WTC11 (cell line): Measurements from ENCODE around the gene P4HB. TPM values are rescaled to one million over a fixed set of nuclear protein-coding genes. Genes with fewer than 3 reads are reported as not detected.

Experiments used
- ATAC-seq: fragments of 200-7000 bp; cut with Tn5 transposase; 2 replicates; pipeline ENCODE4 v1.10.0; 2021; ENCODE audit warnings: mild to moderate bottlenecking, moderate library complexity
- CTCF ChIA-PET: fragments of 300-600 bp; sonication (Branson Sonifier 250); formaldehyde crosslinking; loops from one replicate; lab custom pipeline; 2021; ENCODE audit warnings: antibody characterized with exemption; lab: Charles Lee
- POLR2A ChIA-PET: fragments of 350-600 bp; sonication (Branson Sonifier 250); formaldehyde crosslinking; loops from one replicate; lab custom pipeline; 2021; ENCODE audit warnings: antibody characterized with exemption; lab: Charles Lee
- DNase-seq: peaks from one replicate; pipeline ENCODE4 v3.0.0; 2021; ENCODE audit warnings: low spot score
- H3K27ac Mint-ChIP-seq: 2 replicates; pipeline ENCODE4 v1.8.0; 2021; ENCODE audit warnings: mixed read lengths
- H3K27me3 Mint-ChIP-seq: 2 replicates; pipeline ENCODE4 v1.8.0; 2021; ENCODE audit warnings: low read depth, mild to moderate bottlenecking, moderate library complexity, mixed read lengths
- H3K36me3 Mint-ChIP-seq: 2 replicates; pipeline ENCODE4 v1.8.0; 2021; ENCODE audit warnings: mixed read lengths
- H3K4me1 Mint-ChIP-seq: 2 replicates; pipeline ENCODE4 v1.8.0; 2022; ENCODE audit warnings: mixed read lengths
- H3K4me3 Mint-ChIP-seq: 2 replicates; pipeline ENCODE4 v1.8.0; 2021; ENCODE audit warnings: mild to moderate bottlenecking, moderate library complexity, mixed read lengths
- H3K9me3 Mint-ChIP-seq: 2 replicates; pipeline ENCODE4 v1.8.0; 2021; ENCODE audit warnings: mixed read lengths
- CREB1 ChIP-seq: sonication (generic); formaldehyde crosslinking; IDR thresholded peaks from 2 replicates; pipeline ENCODE4 v1.8.0; 2023; ENCODE audit warnings: mild to moderate bottlenecking, missing genetic modification reagents
- ETV6 ChIP-seq: sonication (generic); formaldehyde crosslinking; IDR thresholded peaks from 2 replicates; pipeline ENCODE4 v1.8.1; 2022; ENCODE audit warnings: mild to moderate bottlenecking, missing genetic modification reagents
- NFATC4 ChIP-seq: fragments of 250-450 bp; sonication (Bioruptor Pico); IDR thresholded peaks from 2 replicates; pipeline ENCODE4 v1.9.0; 2021; ENCODE audit warnings: mild to moderate bottlenecking
- NR2C2 ChIP-seq: sonication (generic); formaldehyde crosslinking; IDR thresholded peaks from 2 replicates; pipeline ENCODE4 v1.8.0; 2022; ENCODE audit warnings: mild to moderate bottlenecking, missing genetic modification reagents
- PRRX2 ChIP-seq: fragments of 250-450 bp; sonication (Bioruptor Pico); IDR thresholded peaks from 2 replicates; pipeline ENCODE4 v1.8.0; 2021; ENCODE audit warnings: mild to moderate bottlenecking
- RELA ChIP-seq: sonication (generic); formaldehyde crosslinking; IDR thresholded peaks from 2 replicates; pipeline ENCODE4 v1.8.1; 2022; ENCODE audit warnings: missing genetic modification reagents, mild to moderate bottlenecking, borderline replicate concordance
- SOX15 ChIP-seq: fragments of 250-450 bp; sonication (Bioruptor Pico); IDR thresholded peaks from 2 replicates; pipeline ENCODE4 v1.9.0; 2021; ENCODE audit warnings: mild to moderate bottlenecking
- TCF7 ChIP-seq: sonication (generic); formaldehyde crosslinking; IDR thresholded peaks from 2 replicates; pipeline ENCODE4 v1.8.0; 2022; ENCODE audit warnings: mild to moderate bottlenecking, low read depth, missing genetic modification reagents, moderate library complexity
- ZNF138 ChIP-seq: sonication (generic); formaldehyde crosslinking; conservative IDR thresholded peaks from 2 replicates; pipeline ENCODE4 v1.8.1; 2022; ENCODE audit warnings: mild to moderate bottlenecking, moderate library complexity, missing genetic modification reagents
- ZNF263 ChIP-seq: sonication (generic); formaldehyde crosslinking; IDR thresholded peaks from 2 replicates; pipeline ENCODE4 v1.8.1; 2022; ENCODE audit warnings: low read depth, mild to moderate bottlenecking, moderate library complexity, missing genetic modification reagents
- total RNA-seq: library from RNA; stranded (reverse); gene quantifications from 3 replicates; pipeline ENCODE4 v1.2.3, GENCODE V29; 2021
- TF ChIP-seq, protein P1 (sequence below): sonication (generic); formaldehyde crosslinking; IDR thresholded peaks from 2 replicates; pipeline ENCODE4 v1.8.1; 2023; ENCODE audit warnings: mild to moderate bottlenecking, missing genetic modification reagents, moderate library complexity
- TF ChIP-seq, protein P2 (sequence below): sonication (generic); formaldehyde crosslinking; IDR thresholded peaks from 2 replicates; pipeline ENCODE4 v1.8.1; 2022; ENCODE audit warnings: mild to moderate bottlenecking, missing genetic modification reagents, moderate library complexity, borderline replicate concordance
- TF ChIP-seq, protein P3 (sequence below): fragments of 250-450 bp; sonication (Bioruptor Pico); IDR thresholded peaks from 2 replicates; pipeline ENCODE4 v2.1.2; 2022; ENCODE audit warnings: mild to moderate bottlenecking, moderate library complexity
- TF ChIP-seq, protein P4 (sequence below): sonication (generic); formaldehyde crosslinking; conservative IDR thresholded peaks from 2 replicates; pipeline ENCODE4 v1.8.1; 2023; ENCODE audit warnings: mild to moderate bottlenecking, low read depth, missing genetic modification reagents, moderate library complexity
- TF ChIP-seq, protein P5 (sequence below): sonication (generic); formaldehyde crosslinking; IDR thresholded peaks from 2 replicates; pipeline ENCODE4 v1.8.1; 2023; ENCODE audit warnings: mild to moderate bottlenecking, missing genetic modification reagents
- TF ChIP-seq, protein P6 (sequence below): fragments of 200-600 bp; IDR thresholded peaks from 2 replicates; pipeline ENCODE4 v1.8.0; 2022; ENCODE audit warnings: antibody characterized with exemption
- TF ChIP-seq, protein P7 (sequence below): sonication (generic); formaldehyde crosslinking; conservative IDR thresholded peaks from 2 replicates; pipeline ENCODE4 v1.8.1; 2022; ENCODE audit warnings: mild to moderate bottlenecking, missing genetic modification reagents

Gene P4HB
- total RNA-seq, 1 experiment from 2014 or later, result 380 TPM

DNA sequence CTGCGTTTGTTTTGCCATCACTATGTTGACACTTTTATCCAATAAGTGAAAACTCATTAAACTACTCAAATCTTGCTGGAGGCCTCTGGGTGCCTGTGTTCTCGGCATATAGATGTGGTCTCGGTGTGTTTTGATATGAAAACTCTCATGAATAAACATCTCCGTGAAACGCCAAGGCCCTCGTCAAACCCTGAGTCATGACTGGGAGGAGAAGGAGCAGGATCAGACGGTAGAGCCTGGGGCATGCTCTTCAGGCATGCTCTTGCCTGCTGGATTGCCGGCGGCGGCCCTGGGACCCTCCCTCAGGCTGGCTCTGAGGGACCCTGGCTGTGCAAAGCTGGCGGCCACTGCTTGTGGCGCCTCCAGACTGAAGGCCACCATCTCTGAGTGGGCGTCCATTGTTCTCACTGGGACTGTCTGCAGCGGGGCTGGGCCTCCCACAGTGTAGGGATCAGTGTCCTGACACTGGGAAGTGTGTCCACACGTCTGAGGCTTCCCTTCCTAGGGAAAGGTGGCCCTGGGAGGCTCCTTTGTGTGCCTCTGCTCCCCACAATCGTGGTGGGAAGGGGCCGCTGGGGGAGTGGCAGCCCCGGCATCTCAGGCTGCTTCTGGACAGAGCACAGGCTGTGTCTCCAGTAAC is 40.0 kb upstream of the P4HB start:
- no peak overlapping the region; the same call in 1 of the 2 replicates for H3K27ac Mint-ChIP-seq
- no peaks in the 10 kb centered on the region for H3K4me1 Mint-ChIP-seq
- H3K36me3 Mint-ChIP-seq, result peaks cover 21% of the 10 kb centered on the region
- CTCF ChIA-PET, result no interaction called here
- H3K9me3 Mint-ChIP-seq, result no peaks in the 10 kb centered on the region
- H3K27me3 Mint-ChIP-seq, result peaks cover 13% of the 10 kb centered on the region
- POLR2A ChIA-PET, result no interaction called here
- no peak overlapping the region for H3K4me3 Mint-ChIP-seq
- ATAC-seq, result no peak
- DNase-seq, result no peak
- TF ChIP-seq TCF7 (CRISPR knock-in tag), result no peak
- TF ChIP-seq, protein P1, sequence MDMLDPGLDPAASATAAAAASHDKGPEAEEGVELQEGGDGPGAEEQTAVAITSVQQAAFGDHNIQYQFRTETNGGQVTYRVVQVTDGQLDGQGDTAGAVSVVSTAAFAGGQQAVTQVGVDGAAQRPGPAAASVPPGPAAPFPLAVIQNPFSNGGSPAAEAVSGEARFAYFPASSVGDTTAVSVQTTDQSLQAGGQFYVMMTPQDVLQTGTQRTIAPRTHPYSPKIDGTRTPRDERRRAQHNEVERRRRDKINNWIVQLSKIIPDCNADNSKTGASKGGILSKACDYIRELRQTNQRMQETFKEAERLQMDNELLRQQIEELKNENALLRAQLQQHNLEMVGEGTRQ, result no peak
- TF ChIP-seq, protein P2, sequence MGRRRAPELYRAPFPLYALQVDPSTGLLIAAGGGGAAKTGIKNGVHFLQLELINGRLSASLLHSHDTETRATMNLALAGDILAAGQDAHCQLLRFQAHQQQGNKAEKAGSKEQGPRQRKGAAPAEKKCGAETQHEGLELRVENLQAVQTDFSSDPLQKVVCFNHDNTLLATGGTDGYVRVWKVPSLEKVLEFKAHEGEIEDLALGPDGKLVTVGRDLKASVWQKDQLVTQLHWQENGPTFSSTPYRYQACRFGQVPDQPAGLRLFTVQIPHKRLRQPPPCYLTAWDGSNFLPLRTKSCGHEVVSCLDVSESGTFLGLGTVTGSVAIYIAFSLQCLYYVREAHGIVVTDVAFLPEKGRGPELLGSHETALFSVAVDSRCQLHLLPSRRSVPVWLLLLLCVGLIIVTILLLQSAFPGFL (CRISPR knock-in tag), result no peak
- TF ChIP-seq, protein P3, sequence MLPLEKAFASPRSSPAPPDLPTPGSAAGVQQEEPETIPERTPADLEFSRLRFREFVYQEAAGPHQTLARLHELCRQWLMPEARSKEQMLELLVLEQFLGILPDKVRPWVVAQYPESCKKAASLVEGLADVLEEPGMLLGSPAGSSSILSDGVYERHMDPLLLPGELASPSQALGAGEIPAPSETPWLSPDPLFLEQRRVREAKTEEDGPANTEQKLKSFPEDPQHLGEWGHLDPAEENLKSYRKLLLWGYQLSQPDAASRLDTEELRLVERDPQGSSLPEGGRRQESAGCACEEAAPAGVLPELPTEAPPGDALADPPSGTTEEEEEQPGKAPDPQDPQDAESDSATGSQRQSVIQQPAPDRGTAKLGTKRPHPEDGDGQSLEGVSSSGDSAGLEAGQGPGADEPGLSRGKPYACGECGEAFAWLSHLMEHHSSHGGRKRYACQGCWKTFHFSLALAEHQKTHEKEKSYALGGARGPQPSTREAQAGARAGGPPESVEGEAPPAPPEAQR (CRISPR knock-in tag), result no peak
- no peak for TF ChIP-seq PRRX2 (CRISPR knock-in tag)
- no peak for TF ChIP-seq RELA
- TF ChIP-seq CREB1 (CRISPR knock-in tag), result no peak
- no peak for TF ChIP-seq ETV6 (CRISPR knock-in tag)
- TF ChIP-seq ZNF263 (CRISPR knock-in tag), result no peak
- TF ChIP-seq NR2C2 (CRISPR knock-in tag), result no peak
- TF ChIP-seq NFATC4 (CRISPR knock-in tag), result no peak
- TF ChIP-seq, protein P4, sequence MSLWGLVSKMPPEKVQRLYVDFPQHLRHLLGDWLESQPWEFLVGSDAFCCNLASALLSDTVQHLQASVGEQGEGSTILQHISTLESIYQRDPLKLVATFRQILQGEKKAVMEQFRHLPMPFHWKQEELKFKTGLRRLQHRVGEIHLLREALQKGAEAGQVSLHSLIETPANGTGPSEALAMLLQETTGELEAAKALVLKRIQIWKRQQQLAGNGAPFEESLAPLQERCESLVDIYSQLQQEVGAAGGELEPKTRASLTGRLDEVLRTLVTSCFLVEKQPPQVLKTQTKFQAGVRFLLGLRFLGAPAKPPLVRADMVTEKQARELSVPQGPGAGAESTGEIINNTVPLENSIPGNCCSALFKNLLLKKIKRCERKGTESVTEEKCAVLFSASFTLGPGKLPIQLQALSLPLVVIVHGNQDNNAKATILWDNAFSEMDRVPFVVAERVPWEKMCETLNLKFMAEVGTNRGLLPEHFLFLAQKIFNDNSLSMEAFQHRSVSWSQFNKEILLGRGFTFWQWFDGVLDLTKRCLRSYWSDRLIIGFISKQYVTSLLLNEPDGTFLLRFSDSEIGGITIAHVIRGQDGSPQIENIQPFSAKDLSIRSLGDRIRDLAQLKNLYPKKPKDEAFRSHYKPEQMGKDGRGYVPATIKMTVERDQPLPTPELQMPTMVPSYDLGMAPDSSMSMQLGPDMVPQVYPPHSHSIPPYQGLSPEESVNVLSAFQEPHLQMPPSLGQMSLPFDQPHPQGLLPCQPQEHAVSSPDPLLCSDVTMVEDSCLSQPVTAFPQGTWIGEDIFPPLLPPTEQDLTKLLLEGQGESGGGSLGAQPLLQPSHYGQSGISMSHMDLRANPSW, result no peak
- TF ChIP-seq, protein P5, sequence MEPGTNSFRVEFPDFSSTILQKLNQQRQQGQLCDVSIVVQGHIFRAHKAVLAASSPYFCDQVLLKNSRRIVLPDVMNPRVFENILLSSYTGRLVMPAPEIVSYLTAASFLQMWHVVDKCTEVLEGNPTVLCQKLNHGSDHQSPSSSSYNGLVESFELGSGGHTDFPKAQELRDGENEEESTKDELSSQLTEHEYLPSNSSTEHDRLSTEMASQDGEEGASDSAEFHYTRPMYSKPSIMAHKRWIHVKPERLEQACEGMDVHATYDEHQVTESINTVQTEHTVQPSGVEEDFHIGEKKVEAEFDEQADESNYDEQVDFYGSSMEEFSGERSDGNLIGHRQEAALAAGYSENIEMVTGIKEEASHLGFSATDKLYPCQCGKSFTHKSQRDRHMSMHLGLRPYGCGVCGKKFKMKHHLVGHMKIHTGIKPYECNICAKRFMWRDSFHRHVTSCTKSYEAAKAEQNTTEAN (CRISPR knock-in tag), result no peak
- TF ChIP-seq ZNF138 (CRISPR knock-in tag), result no peak
- TF ChIP-seq, protein P6, sequence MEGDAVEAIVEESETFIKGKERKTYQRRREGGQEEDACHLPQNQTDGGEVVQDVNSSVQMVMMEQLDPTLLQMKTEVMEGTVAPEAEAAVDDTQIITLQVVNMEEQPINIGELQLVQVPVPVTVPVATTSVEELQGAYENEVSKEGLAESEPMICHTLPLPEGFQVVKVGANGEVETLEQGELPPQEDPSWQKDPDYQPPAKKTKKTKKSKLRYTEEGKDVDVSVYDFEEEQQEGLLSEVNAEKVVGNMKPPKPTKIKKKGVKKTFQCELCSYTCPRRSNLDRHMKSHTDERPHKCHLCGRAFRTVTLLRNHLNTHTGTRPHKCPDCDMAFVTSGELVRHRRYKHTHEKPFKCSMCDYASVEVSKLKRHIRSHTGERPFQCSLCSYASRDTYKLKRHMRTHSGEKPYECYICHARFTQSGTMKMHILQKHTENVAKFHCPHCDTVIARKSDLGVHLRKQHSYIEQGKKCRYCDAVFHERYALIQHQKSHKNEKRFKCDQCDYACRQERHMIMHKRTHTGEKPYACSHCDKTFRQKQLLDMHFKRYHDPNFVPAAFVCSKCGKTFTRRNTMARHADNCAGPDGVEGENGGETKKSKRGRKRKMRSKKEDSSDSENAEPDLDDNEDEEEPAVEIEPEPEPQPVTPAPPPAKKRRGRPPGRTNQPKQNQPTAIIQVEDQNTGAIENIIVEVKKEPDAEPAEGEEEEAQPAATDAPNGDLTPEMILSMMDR, result no peak
- no peak for TF ChIP-seq SOX15
- TF ChIP-seq, protein P7, sequence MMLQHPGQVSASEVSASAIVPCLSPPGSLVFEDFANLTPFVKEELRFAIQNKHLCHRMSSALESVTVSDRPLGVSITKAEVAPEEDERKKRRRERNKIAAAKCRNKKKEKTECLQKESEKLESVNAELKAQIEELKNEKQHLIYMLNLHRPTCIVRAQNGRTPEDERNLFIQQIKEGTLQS (CRISPR knock-in tag), result no peak
